Measurements from ENCODE around the gene KCNJ2.

Gene KCNJ2

DNA sequence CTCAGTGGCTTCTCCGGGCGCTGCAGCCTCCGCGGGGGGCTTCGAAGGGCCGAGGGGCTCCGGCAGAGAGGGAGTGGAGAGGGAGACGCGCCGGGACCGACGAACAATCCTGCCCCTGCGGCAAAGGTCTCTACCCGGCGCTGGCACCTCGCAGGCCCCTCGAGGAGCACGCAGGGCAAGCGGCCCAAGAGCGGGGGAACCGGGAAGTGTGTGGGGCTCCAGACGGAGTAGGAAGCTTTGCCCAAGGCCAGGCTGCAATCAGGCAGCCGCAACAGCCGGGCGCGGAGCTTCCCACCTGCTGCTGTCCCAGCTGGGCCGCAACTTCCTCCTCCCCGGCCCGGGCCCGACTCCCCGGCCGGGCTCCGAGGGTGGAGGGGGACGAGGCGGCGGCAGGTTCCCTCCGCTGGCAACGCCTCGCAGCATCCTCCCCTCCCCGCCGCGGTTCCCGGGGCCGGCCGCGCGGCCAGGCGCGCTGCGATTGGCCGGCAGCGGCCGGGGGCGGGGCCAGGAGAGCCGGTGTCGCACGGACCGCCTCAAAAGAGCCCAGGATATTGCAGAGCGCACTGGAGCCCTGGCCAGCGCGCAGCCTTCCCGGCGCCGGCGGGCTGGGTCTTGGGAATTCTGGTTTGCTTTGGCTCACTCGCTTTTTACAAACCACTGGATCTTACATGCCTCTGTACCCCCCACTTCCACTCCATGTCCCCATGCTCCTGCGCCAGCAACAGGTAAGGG, at the start of gene KCNJ2:
Gene KCNJ2 (plus strand): TSS at position 556 of the 732 bp plus-strand sequence. CDS start 5,508 bp downstream, outside the sequence.
- peak; percentile 29 for DNase-seq (ENCODE audit: low spot score)

GRCh38 chr17:70119545-70119944, 49.8 kb upstream of the KCNJ2 start:
- DNase-seq (ENCODE audit: low spot score) = no peak

- DNase-seq (ENCODE audit: low spot score) = no peak
These were observed 49.3 kb upstream of the KCNJ2 start for GRCh38 chr17:70119983-70120382.

DNA sequence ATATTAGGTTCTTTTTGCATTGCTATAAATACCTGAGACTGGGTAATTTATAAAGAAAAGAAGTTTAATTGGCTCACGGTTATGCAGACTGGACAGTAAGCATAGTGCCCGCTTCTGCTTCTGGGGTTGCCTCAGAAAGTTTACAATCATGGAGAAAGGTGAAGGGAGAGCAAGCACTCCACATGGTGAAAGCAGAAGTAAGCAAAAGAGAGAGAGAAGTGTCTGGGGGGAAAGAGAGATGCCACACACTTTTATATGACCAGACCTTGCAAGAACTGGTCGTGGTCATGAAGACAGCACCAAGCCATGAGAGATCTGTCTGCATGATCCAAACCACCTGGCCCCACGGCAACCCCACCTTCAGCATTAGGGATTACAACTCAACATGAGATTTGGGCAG, 48.9 kb upstream of the KCNJ2 start:
- no peak for DNase-seq (ENCODE audit: low spot score)

- DNase-seq (ENCODE audit: low spot score) = no peak
These were observed 48.2 kb upstream of the KCNJ2 start for GRCh38 chr17:70121126-70121525.

- DNase-seq (ENCODE audit: low spot score) = no peak
These were observed 46.1 kb upstream of the KCNJ2 start for GRCh38 chr17:70123193-70123592.

DNA sequence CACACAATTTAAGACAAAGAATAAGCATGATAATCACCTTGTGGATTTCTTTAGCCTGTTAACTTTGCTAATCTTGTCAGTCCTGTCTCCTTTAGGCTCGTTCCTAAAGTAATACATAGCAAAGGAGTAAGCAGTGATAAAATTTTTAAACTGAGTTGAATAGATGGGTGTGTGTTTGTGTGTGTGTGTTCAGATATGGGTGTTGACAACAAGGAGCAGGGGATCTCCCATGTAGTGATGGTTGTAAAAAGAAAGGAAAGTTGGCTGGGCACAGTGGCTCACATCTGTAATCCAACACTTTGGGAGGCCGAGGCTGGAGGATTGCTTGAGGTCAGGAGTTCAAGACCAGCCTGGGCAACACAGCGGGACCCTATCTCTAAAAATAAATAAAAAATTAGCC, 44.6 kb upstream of the KCNJ2 start:
- no peak for DNase-seq (ENCODE audit: low spot score)

DNA sequence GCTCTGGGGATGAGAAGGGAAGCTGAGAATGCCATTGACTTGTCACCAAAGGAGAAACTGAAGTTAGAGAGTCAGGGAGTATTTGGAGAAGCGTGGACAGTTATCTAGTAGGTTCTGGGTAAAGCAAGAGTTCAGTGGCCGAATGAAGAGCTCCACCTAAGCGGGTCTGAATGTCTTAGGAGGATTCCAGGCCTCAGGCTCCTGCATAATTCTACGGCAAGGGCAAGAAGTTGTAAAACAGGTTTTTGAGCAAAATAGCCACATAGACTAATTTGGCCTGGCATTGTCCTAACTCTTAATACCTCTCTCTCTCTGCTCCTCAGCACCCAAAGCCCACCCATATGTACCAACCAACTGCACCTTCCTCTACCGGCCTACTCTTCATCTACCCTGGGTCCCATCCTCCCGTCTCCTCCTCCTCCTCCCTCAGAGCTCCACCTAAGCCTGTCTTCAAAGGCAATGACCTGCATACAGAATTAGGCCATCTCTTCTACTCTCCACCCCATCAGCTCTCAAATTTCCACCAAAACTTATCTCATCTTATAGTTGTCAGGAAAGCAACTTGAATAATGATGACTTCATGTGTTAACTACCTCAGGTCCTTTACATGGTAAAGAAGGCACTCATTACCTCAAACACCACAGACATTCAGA, 42.0 kb upstream of the KCNJ2 start:
- DNase-seq (ENCODE audit: low spot score) = no peak

DNA sequence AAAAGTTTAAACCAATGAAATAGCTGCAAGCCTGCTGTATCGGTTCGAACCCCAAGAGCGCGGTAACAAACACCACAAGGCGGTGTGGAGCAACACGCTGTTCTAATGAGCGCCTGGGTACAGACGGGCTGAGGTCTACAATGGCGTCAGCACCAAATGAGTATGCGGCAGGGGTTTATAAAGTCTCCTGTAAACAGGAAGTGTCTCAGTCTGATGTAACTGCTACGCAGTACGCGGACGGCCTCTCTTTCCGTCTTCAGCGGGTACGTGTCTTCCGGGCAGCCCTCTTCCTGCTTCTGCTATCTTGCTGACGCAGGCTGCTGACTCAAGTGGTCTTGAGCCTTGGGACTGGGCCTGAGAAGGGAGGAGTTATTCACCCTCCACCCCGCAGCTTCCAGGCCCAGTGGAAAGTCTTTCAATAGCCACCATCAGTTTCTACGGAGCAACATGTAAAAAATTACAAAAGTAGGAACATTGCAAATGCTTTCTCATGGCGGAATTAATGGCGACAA, 40.5 kb upstream of the KCNJ2 start:
- DNase-seq (ENCODE audit: low spot score) = no peak

DNA sequence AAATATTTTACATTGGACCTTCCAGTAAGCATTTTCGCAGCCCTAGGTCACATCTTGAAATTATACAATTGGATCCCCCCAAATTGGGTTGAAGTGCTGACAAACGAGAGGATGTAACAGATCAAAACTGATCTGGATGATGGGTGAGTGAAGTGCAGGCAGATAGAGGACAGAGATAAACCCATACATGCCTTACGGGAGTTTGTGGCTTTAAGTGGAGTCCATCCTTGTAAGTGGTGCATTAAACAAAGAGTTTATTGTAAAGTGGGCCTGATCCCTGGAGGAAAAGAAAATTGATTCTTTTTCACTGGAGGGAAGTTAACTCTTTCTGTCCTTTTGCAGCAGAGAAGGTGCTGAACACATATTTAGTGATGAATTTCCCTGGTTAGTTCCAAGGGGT, 39.0 kb upstream of the KCNJ2 start:
- no peak for DNase-seq (ENCODE audit: low spot score)

DNA sequence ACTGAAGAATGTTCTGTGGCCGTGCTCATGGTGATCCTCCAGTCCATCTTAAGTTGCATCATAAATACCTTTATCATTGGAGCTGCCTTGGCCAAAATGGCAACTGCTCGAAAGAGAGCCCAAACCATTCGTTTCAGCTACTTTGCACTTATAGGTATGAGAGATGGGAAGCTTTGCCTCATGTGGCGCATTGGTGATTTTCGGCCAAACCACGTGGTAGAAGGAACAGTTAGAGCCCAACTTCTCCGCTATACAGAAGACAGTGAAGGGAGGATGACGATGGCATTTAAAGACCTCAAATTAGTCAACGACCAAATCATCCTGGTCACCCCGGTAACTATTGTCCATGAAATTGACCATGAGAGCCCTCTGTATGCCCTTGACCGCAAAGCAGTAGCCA, 36.8 kb upstream of the KCNJ2 start:
- no peak for DNase-seq (ENCODE audit: low spot score)

GRCh38 chr17:70134042-70134441, 35.3 kb upstream of the KCNJ2 start:
- no peak for DNase-seq (ENCODE audit: low spot score)

DNA sequence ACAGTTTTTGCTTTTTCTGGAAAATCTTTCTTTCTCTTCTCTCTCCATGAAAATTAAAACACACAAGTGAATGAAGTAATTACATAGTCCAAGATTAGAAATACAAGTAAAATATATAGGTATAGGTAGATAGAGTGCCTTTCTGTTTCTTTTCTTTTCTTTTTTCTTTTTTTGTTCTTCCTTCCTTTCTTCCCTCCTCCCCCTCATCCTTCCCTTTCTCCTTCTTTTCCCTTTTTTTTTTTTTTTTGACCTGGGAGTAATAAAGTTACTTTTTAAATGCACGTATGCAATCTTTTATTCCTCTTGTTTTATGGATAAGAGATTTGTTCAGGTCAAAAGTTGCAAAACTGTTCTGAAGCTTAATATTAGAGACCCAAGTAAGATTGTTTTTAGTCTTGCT, 34.6 kb upstream of the KCNJ2 start:
- no peak for DNase-seq (ENCODE audit: low spot score)

GRCh38 chr17:70136131-70136530, 33.2 kb upstream of the KCNJ2 start:
- DNase-seq (ENCODE audit: low spot score) = no peak

DNA sequence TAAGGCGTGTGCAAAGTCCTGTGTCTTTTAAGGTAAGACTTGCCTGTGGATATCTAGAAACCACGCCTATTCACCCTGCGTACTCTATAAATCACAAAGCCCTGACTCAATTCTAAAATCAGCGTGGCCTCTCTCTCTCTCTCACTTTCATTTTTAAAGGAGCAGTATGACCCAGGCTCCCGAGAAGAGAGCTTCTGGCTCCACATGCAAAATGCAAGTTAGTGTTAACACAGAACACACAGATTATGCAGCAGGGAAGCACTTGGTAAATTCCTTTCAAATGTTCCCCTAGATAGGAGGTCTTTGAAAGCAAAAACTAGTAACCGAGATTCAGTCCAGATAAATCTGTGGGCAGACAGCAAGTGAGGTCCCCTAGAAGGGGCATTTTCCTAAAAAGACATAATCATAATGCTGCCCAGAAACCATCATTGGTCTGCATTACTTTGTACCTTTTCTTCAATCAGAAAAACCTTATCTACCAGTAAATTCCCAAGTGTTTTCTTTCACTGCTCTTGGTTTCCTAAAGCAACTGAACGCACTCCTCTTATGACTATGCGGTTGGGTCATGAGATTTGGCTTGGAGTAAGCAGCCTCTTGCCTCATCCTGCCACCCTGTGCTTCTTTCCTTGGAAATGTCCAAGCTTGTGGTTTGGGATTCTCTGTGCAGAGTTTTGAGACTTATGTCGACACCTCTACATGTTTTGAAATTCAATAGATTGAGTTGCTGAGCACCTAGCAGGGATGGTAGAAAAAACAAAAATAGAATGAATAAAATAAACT, 31.7 kb upstream of the KCNJ2 start:
- DNase-seq (ENCODE audit: low spot score) = no peak

GRCh38 chr17:70138291-70138865, 31.0 kb upstream of the KCNJ2 start:
- no peak for DNase-seq (ENCODE audit: low spot score)

- DNase-seq (ENCODE audit: low spot score) = no peak
These were observed 29.8 kb upstream of the KCNJ2 start for GRCh38 chr17:70139449-70139993.

- DNase-seq (ENCODE audit: low spot score) = no peak
These were observed 25.0 kb upstream of the KCNJ2 start for GRCh38 chr17:70144260-70144846.

DNA sequence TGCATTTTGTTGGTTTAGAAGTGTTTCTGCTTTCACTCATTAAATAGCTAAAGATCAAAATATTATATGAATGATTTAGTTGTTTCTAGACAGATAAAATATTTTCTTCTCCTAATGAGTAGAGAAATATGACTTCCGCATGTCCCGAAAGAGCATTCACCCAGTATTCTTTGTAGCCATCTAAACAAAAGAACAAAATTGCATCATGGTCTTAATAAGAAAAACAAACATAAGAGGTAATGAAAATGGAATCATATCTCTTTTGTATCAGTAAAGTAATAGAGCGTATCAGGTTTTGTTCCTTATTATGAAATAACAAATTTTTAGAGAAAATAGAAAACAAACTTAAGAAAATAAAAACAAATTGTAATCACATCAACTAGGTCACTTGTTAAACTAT, 16.1 kb upstream of the KCNJ2 start:
- no peak for DNase-seq (ENCODE audit: low spot score)

- DNase-seq (ENCODE audit: low spot score) = no peak
These were observed 12.2 kb upstream of the KCNJ2 start for GRCh38 chr17:70157151-70157550.

DNA sequence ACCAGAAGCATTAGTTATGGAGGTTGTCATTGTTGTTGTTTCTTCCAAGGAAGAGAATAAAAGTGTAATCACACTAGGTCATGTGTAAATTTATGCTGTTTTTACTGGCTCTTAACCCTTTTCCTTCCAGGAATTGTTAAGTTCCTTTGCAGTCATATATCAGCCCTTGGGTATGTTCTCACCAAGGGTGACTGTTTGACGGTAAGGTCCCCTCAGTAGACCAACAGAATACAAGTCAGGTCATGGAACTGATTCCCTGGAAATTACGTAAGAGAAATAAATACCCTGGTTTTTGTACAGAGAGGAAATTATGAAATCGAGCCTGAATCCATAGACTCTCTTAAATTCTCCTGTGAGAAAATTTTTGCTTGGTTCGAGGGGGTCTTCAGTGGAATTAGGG, 11.2 kb upstream of the KCNJ2 start:
- DNase-seq (ENCODE audit: low spot score) = no peak

- no peak for DNase-seq (ENCODE audit: low spot score)
These were observed 10.7 kb upstream of the KCNJ2 start for GRCh38 chr17:70158591-70158990.
